GM12872 (cell line): ENCODE measurements around the gene AGPAT3.

Experiments
- CTCF ChIP-seq: IDR thresholded peaks from 3 replicates; pipeline ENCODE4 v1.5.1; 2011; ENCODE audit warnings: low read depth, mild to moderate bottlenecking, low read length, moderate library complexity; ENCODE audit not compliant: insufficient read depth

AGPAT3 gene

DNA sequence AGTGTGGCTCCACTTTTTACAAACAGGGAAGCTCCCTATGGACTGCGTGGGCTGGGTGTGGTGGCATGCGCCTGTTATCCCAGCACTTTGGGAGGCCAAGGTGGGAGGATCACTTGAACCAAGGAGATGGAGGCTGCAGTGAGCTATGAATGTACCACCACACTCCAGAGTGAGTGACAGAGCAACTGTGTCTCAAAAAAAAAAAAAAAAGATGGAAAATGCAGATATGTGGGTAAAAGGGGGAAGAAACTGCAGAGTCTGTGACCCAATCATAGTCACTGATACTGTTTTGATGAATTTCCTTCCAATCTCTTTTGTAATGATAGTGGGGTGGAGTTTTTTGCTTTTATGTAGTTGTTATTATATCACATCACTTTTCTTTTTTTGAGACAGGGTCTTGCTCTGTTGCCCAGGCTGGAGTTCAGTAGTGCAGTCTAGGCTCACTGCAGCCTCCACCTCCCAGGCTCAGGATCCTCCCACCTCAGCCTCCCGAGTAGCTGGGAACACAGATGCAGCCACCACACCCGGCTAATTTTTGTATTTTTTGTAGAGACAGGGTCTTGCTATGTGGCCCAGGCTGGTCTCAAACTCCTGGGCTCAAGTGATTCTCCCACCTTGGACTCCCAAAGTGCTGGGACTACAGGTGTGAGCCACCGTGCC lies 138.4 kb downstream of the AGPAT3 start:
- TF ChIP-seq CTCF: no peak

DNA sequence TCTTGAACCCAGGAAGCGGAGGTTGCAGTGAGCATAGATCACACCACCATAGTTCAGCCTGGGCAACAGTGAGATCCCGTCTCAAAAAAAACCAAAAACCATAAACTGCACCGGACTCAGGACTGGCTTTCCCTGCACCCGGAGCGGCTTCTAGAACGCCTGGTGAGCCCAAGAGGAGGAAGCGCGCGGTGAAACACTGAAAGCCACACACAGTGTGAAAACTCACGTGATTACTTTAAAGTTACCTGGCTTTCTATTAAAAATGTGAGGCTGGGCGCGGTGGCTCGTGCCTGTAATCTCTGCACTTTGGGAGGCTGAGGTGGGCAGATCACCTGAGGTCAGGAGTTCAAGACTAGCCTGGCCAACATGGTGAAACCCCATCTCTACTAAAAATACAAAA lies 140.0 kb downstream of the AGPAT3 start:
- TF ChIP-seq CTCF: no peak

- TF ChIP-seq CTCF: no peak
Measured at GRCh38 chr21:44005593-44005992, 140.6 kb downstream of the AGPAT3 start.

GRCh38 chr21:44006017-44006619 lies 141.1 kb downstream of the AGPAT3 start:
- no peak for TF ChIP-seq CTCF

GRCh38 chr21:44006656-44007055 lies 141.6 kb downstream of the AGPAT3 start:
- no peak for TF ChIP-seq CTCF

GRCh38 chr21:44010429-44010828 lies 145.4 kb downstream of the AGPAT3 start:
- no peak for TF ChIP-seq CTCF

DNA sequence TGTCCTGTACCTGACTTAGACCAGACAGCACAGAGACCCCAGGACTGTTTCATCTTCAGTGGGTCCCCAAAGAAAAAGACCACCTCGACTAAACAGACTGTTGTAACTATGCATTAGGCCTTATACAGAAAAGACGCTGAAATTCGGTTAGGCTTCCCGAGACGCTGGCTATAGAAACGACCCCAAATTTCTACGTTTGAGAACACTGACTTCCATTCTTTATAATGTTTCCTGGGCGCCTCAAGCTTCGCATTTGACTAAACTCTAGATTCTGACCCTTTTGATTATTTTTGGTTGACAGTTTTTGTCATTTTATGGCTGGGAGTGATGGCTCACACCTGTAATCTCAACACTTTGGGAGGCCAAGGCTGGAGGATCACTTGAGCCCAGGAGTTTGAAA lies 146.1 kb downstream of the AGPAT3 start:
- TF ChIP-seq CTCF: no peak
